GM19239 (cell line): ENCODE data around the gene PRRC2B.
A peak's percentile ranks its signal among the peaks of the same experiment; 100 is the strongest.
"Not testable (repeated sequence)": the region's sequence is repeated elsewhere in the genome, so short reads cannot be mapped to it uniquely, and the experiment has no call there.

ENCODE experiments used
- DNase-seq: peaks from one replicate; pipeline ENCODE4 v3.0.0; 2011; ENCODE audit warnings: low spot score; ENCODE audit not compliant: insufficient read length
- FAIRE-seq: peaks from 2 replicates; lab custom pipeline; 2011; peaks lifted over from hg19 to GRCh38; lab: Jason Lieb, UNC

Gene PRRC2B

GRCh38 chr9:131393622-131394463 is at the start of gene PRRC2B:
TSS of gene PRRC2B (plus strand) at chr9:131394086. CDS start at chr9:131430145, 36,059 bp downstream.
- DNase-seq = peak; percentile 89
- no peak for FAIRE-seq

GRCh38 chr9:131344931-131345535 is 48.9 kb upstream of the PRRC2B start:
- not testable (repeated sequence) for FAIRE-seq, DNase-seq

GRCh38 chr9:131346559-131346958 is 47.3 kb upstream of the PRRC2B start:
- no peak for FAIRE-seq
- DNase-seq = no peak

- DNase-seq = no peak
- FAIRE-seq = no peak
Observed at GRCh38 chr9:131347376-131348020, 46.4 kb upstream of the PRRC2B start.

GRCh38 chr9:131348631-131349521 is 45.0 kb upstream of the PRRC2B start:
- FAIRE-seq = no peak
- DNase-seq = no peak

- no peak for DNase-seq
- no peak for FAIRE-seq
Observed at GRCh38 chr9:131349522-131349880, 44.4 kb upstream of the PRRC2B start.

GRCh38 chr9:131349881-131350563 is 43.9 kb upstream of the PRRC2B start:
- peak; percentile 79 for DNase-seq
- peak; percentile 91 for FAIRE-seq

- not testable (repeated sequence) for FAIRE-seq, DNase-seq
Observed at GRCh38 chr9:131356479-131356878, 37.4 kb upstream of the PRRC2B start.

- no peak for FAIRE-seq
- no peak for DNase-seq
Observed at GRCh38 chr9:131358556-131358955, 35.3 kb upstream of the PRRC2B start.

- DNase-seq (no peak), FAIRE-seq (no peak)
Observed at GRCh38 chr9:131361202-131361833, 32.6 kb upstream of the PRRC2B start.

- FAIRE-seq = no peak
- DNase-seq = no peak
Observed at GRCh38 chr9:131365546-131365945, 28.3 kb upstream of the PRRC2B start.

- FAIRE-seq (no peak), DNase-seq (no peak)
Observed at GRCh38 chr9:131366761-131367401, 27.0 kb upstream of the PRRC2B start.

- DNase-seq (no peak), FAIRE-seq (no peak)
Observed at GRCh38 chr9:131367450-131367849, 26.4 kb upstream of the PRRC2B start.

- DNase-seq (no peak), FAIRE-seq (no peak)
Observed at GRCh38 chr9:131370638-131371037, 23.2 kb upstream of the PRRC2B start.

GRCh38 chr9:131372599-131372973 is 21.3 kb upstream of the PRRC2B start:
- FAIRE-seq, DNase-seq: not testable (repeated sequence)

- not testable (repeated sequence) for DNase-seq, FAIRE-seq
Observed at GRCh38 chr9:131374638-131375037, 19.2 kb upstream of the PRRC2B start.

- no peak for FAIRE-seq
- no peak for DNase-seq
Observed at GRCh38 chr9:131379056-131379455, 14.8 kb upstream of the PRRC2B start.

- FAIRE-seq = no peak
- DNase-seq = no peak
Observed at GRCh38 chr9:131382850-131383729, 10.8 kb upstream of the PRRC2B start.
